OCI-LY7 (cell line): ENCODE results near the gene MIAT. TPM values are rescaled to one million over a fixed set of nuclear protein-coding genes. Genes with fewer than 3 reads are reported as not detected.

Source experiments
- BruUV-seq: library from RNA; stranded (reverse); fragments of 400-500 nt; replicated peaks from 2 replicates; lab custom pipeline; 2021; lab: Mats Ljungman, UMichigan
- CTCF ChIA-PET: fragments of 300-600 bp; sonication (Branson Sonifier 250); formaldehyde crosslinking; loops from one replicate; lab custom pipeline; 2022; ENCODE audit warnings: antibody characterized with exemption; ENCODE audit not compliant: unreplicated experiment; lab: Charles Lee
- POLR2A ChIA-PET: fragments of 300-600 bp; sonication (Branson Sonifier 250); formaldehyde crosslinking; loops from one replicate; lab custom pipeline; 2022; ENCODE audit warnings: antibody characterized with exemption; lab: Charles Lee
- DNase-seq: peaks from one replicate; pipeline ENCODE4 v3.0.0-alpha.2; 2015; ENCODE audit warnings: low spot score
- H2AFZ ChIP-seq: fragments of 200-600 bp; sonication (generic), shearing (Covaris generic); 2 replicates; pipeline ENCODE4 v1.6.1; 2014; ENCODE audit warnings: mild to moderate bottlenecking, antibody characterized with exemption, low read length, moderate library complexity
- H3K27ac ChIP-seq: fragments of 200-600 bp; sonication (generic); 2 replicates; pipeline ENCODE4 v1.5.1; 2014; ENCODE audit warnings: mixed run types, low read depth, mild to moderate bottlenecking, moderate library complexity, low read length, inconsistent platforms; ENCODE audit not compliant: poor library complexity, severe bottlenecking
- H3K36me3 ChIP-seq: fragments of 200-600 bp; sonication (generic); 2 replicates; pipeline ENCODE4 v1.6.1; 2014; ENCODE audit warnings: mild to moderate bottlenecking, antibody characterized with exemption, low read length, moderate library complexity, mixed read lengths; ENCODE audit not compliant: insufficient read depth
- H3K4me1 ChIP-seq: fragments of 200-600 bp; sonication (generic); 2 replicates; pipeline ENCODE4 v1.5.1; 2014; ENCODE audit warnings: mild to moderate bottlenecking, low read length; ENCODE audit not compliant: insufficient read depth, poor library complexity, severe bottlenecking
- H3K4me2 ChIP-seq: fragments of 200-600 bp; sonication (generic); 2 replicates; pipeline ENCODE4 v1.6.1; 2014; ENCODE audit warnings: mild to moderate bottlenecking, low read length
- H3K4me3 ChIP-seq: fragments of 200-600 bp; sonication (generic); 2 replicates; pipeline ENCODE4 v1.5.1; 2014; ENCODE audit warnings: mild to moderate bottlenecking, low read depth, low read length; ENCODE audit not compliant: poor library complexity, severe bottlenecking
- H3K79me2 ChIP-seq: fragments of 200-600 bp; sonication (generic); 2 replicates; pipeline ENCODE4 v1.6.1; 2016; ENCODE audit warnings: low read depth, mild to moderate bottlenecking, low read length, moderate library complexity, mixed read lengths; ENCODE audit not compliant: insufficient read depth
- H3K9me2 ChIP-seq: fragments of 200-600 bp; sonication (generic); 2 replicates; pipeline ENCODE4 v1.6.1; 2016; ENCODE audit warnings: mild to moderate bottlenecking, low read length, mixed read lengths; ENCODE audit not compliant: insufficient read depth
- H3K9me3 ChIP-seq: fragments of 200-600 bp; sonication (generic); 2 replicates; pipeline ENCODE4 v1.6.1; 2014; ENCODE audit warnings: mild to moderate bottlenecking, mixed run types, low read length, mixed read lengths
- H4K20me1 ChIP-seq: fragments of 200-600 bp; sonication (generic); 2 replicates; pipeline ENCODE4 v1.6.1; 2014; ENCODE audit warnings: mild to moderate bottlenecking, antibody characterized with exemption, low read length, moderate library complexity, mixed read lengths; ENCODE audit not compliant: insufficient read depth
- CTCF ChIP-seq: fragments of 200-600 bp; sonication (generic); conservative IDR thresholded peaks from 2 replicates; pipeline ENCODE4 v1.5.1; 2014; ENCODE audit warnings: mild to moderate bottlenecking, antibody characterized with exemption, low read length, moderate library complexity, mixed read lengths
- EZH2phosphoT487 ChIP-seq: fragments of 200-600 bp; sonication (generic); IDR thresholded peaks from 2 replicates; pipeline ENCODE4 v1.6.1; 2018; ENCODE audit warnings: low read depth, borderline replicate concordance, mild to moderate bottlenecking, mixed run types, antibody characterized with exemption, low read length, moderate library complexity, mixed read lengths
- intact Hi-C: fragments of 100-400 bp; cut with micrococcal nuclease; formaldehyde crosslinking; loops from one replicate; pipeline ENCODE4 v1.10.0; 2022; ENCODE audit not compliant: unreplicated experiment
- total RNA-seq, 2 experiments: library from RNA; depleted of rRNA in 1 of 2; stranded (reverse); fragments of >200 nt in 1 of 2; shearing (Covaris generic) in 1 of 2; gene quantifications; 2 replicates each; pipeline ENCODE4 v1.2.3, GENCODE V29; 2014 to 2022

MIAT gene
- total RNA-seq, 2 experiments from 2014 or later = 4.1 to 8.7 TPM

- TF ChIP-seq EZH2phosphoT487 (no peak), CTCF (no peak)
- H3K9me3 ChIP-seq = no peaks in the 10 kb centered on the region; the same call in 1 of the 2 replicates
- no peaks in the 10 kb centered on the region for H3K4me1 ChIP-seq
- H3K9me2 ChIP-seq = no peaks in the 10 kb centered on the region
- no peaks in the 10 kb centered on the region for H3K36me3 ChIP-seq
- no peaks in the 10 kb centered on the region for H4K20me1 ChIP-seq
- no peaks in the 10 kb centered on the region for H3K79me2 ChIP-seq
- no peak overlapping the region for H3K4me3 ChIP-seq
- ChIA-PET POLR2A (interaction anchor here (0.6 to 1.1 kb wide), 4 partner anchors 17 to 44 kb away, joined by 3 read pairs; no protein-coding TSS in a partner anchor), CTCF (no interaction called here)
- intact Hi-C loops = no loop called here
- no TSS peak for BruUV-seq
- H3K27ac ChIP-seq = no peak overlapping the region
- H2AFZ ChIP-seq = no peak overlapping the region
- no peak for DNase-seq
- H3K4me2 ChIP-seq = no peak overlapping the region
These were observed 32.6 kb upstream of the MIAT start for GRCh38 chr22:26624803-26625202.

GRCh38 chr22:26629988-26630761, 27.2 kb upstream of the MIAT start:
- CTCF ChIA-PET = no interaction called here
- no peak for DNase-seq
- Histone ChIP-seq H3K9me3 (no peaks in the 10 kb centered on the region; the same call in 1 of the 2 replicates), H3K27ac (no peak overlapping the region), H3K4me2 (no peak overlapping the region), H3K4me3 (no peak overlapping the region), H3K9me2 (no peaks in the 10 kb centered on the region), H3K4me1 (no peaks in the 10 kb centered on the region), H2AFZ (no peak overlapping the region), H3K36me3 (no peaks in the 10 kb centered on the region), H4K20me1 (no peaks in the 10 kb centered on the region), H3K79me2 (no peaks in the 10 kb centered on the region)
- no TSS peak for BruUV-seq
- POLR2A ChIA-PET = no interaction called here
- intact Hi-C loops = no loop called here
- no peak for TF ChIP-seq EZH2phosphoT487
- TF ChIP-seq CTCF = no peak

- no peak overlapping the region for H3K27ac ChIP-seq
- intact Hi-C loops = no loop called here
These were observed 26.1 kb upstream of the MIAT start for GRCh38 chr22:26631282-26631681.

More at GRCh38 chr22:26631282-26631681, 26.1 kb upstream of the MIAT start:
- Histone ChIP-seq H3K4me2 (no peak overlapping the region), H3K36me3 (no peaks in the 10 kb centered on the region), H3K4me1 (no peaks in the 10 kb centered on the region), H3K79me2 (no peaks in the 10 kb centered on the region), H4K20me1 (no peaks in the 10 kb centered on the region), H3K9me2 (no peaks in the 10 kb centered on the region), H2AFZ (no peak overlapping the region), H3K9me3 (no peaks in the 10 kb centered on the region; the same call in 1 of the 2 replicates), H3K4me3 (no peak overlapping the region)
- ChIA-PET POLR2A (interaction anchor here (0.7 kb wide), 1 partner anchor 182 kb away, joined by 3 read pairs; no protein-coding TSS in a partner anchor), CTCF (no interaction called here)
- no peak for DNase-seq
- no TSS peak for BruUV-seq
- no peak for TF ChIP-seq CTCF
- TF ChIP-seq EZH2phosphoT487 = no peak
